H9 (cell line): ENCODE data around the gene ST6GAL2. TPM values are rescaled to one million over a fixed set of nuclear protein-coding genes. Genes with fewer than 3 reads are reported as not detected.

Experiments
- DNase-seq: peaks from one replicate; pipeline ENCODE4 v3.0.0-alpha.2; 2017
- H2AFZ ChIP-seq: one replicate; pipeline ENCODE4 v1.6.1; 2013; ENCODE audit warnings: mild to moderate bottlenecking, low read length, control low read depth, moderate library complexity
- H2AK5ac ChIP-seq: 2 replicates; pipeline ENCODE4 v1.6.1; 2013; ENCODE audit warnings: low read length, control low read depth, mixed read lengths; ENCODE audit not compliant: insufficient read length
- H2BK120ac ChIP-seq: one replicate; pipeline ENCODE4 v1.6.1; 2013; ENCODE audit warnings: low read depth, mild to moderate bottlenecking, low read length, control low read depth, inconsistent platforms; ENCODE audit not compliant: poor library complexity, severe bottlenecking
- H2BK12ac ChIP-seq: 2 replicates; pipeline ENCODE4 v1.6.1; 2013; ENCODE audit warnings: low read length, control low read depth, mixed read lengths, low read depth; ENCODE audit not compliant: insufficient read length
- H2BK15ac ChIP-seq: 2 replicates; pipeline ENCODE4 v1.6.1; 2013; ENCODE audit warnings: low read depth, low read length, control low read depth
- H2BK20ac ChIP-seq: one replicate; pipeline ENCODE4 v1.6.1; 2013; ENCODE audit warnings: low read depth, mild to moderate bottlenecking, low read length, control low read depth, inconsistent platforms; ENCODE audit not compliant: poor library complexity, severe bottlenecking
- H2BK5ac ChIP-seq: 2 replicates; pipeline ENCODE4 v1.6.1; 2013; ENCODE audit warnings: low read length, control low read depth, mixed read lengths; ENCODE audit not compliant: insufficient read length
- H3K14ac ChIP-seq: 2 replicates; pipeline ENCODE4 v1.6.1; 2013; ENCODE audit warnings: low read length, control low read depth; ENCODE audit not compliant: insufficient read depth
- H3K18ac ChIP-seq: 2 replicates; pipeline ENCODE4 v1.6.1; 2013; ENCODE audit warnings: low read depth, mild to moderate bottlenecking, mixed read lengths, low read length, control low read depth; ENCODE audit not compliant: insufficient read length
- H3K23ac ChIP-seq: 2 replicates; pipeline ENCODE4 v1.6.1; 2013; ENCODE audit warnings: low read length, control low read depth, mixed read lengths, low read depth; ENCODE audit not compliant: insufficient read length
- H3K23me2 ChIP-seq: 2 replicates; pipeline ENCODE4 v1.6.1; 2013; ENCODE audit warnings: low read depth, mild to moderate bottlenecking, mixed read lengths, low read length, control low read depth; ENCODE audit not compliant: insufficient read length, poor library complexity, severe bottlenecking
- H3K27ac ChIP-seq: 2 replicates; pipeline ENCODE4 v1.5.1; 2013; ENCODE audit warnings: low read length, control low read depth, mixed read lengths, low read depth; ENCODE audit not compliant: insufficient read length
- H3K27me3 ChIP-seq: 2 replicates; pipeline ENCODE4 v1.6.1; 2013; ENCODE audit warnings: low read length, control low read depth, inconsistent platforms; ENCODE audit not compliant: insufficient read depth
- H3K4ac ChIP-seq: 2 replicates; pipeline ENCODE4 v1.6.1; 2013; ENCODE audit warnings: low read depth, mild to moderate bottlenecking, control low read depth, inconsistent platforms, low read length, moderate library complexity
- H3K4me1 ChIP-seq: 2 replicates; pipeline ENCODE4 v1.6.1; 2013; ENCODE audit warnings: low read length, control low read depth, inconsistent platforms; ENCODE audit not compliant: insufficient read depth
- H3K4me2 ChIP-seq: 2 replicates; pipeline ENCODE4 v1.6.1; 2013; ENCODE audit warnings: low read length, control low read depth, mixed read lengths; ENCODE audit not compliant: insufficient read length, insufficient read depth
- H3K56ac ChIP-seq: 2 replicates; pipeline ENCODE4 v1.6.1; 2013; ENCODE audit warnings: low read depth, mild to moderate bottlenecking, mixed read lengths, low read length, control low read depth; ENCODE audit not compliant: insufficient read length
- H3K79me1 ChIP-seq: 2 replicates; pipeline ENCODE4 v1.6.1; 2013; ENCODE audit warnings: low read depth, mild to moderate bottlenecking, moderate library complexity, low read length, control low read depth, inconsistent platforms; ENCODE audit not compliant: insufficient read depth, poor library complexity, severe bottlenecking
- H3K79me2 ChIP-seq: 2 replicates; pipeline ENCODE4 v1.6.1; 2013; ENCODE audit warnings: low read length, control low read depth, inconsistent platforms; ENCODE audit not compliant: insufficient read depth
- H3K9ac ChIP-seq: 2 replicates; pipeline ENCODE4 v1.6.1; 2013; ENCODE audit warnings: low read length, control low read depth, mixed read lengths; ENCODE audit not compliant: insufficient read length; ENCODE audit errors: extremely low read depth
- H3K9me3 ChIP-seq: one replicate; pipeline ENCODE4 v1.6.1; 2013; ENCODE audit warnings: low read depth, low read length, inconsistent platforms; ENCODE audit not compliant: control insufficient read depth
- H3T11ph ChIP-seq: one replicate; pipeline ENCODE4 v1.6.1; 2013; ENCODE audit warnings: mild to moderate bottlenecking, low read length, control low read depth, inconsistent platforms
- H4K20me1 ChIP-seq: one replicate; pipeline ENCODE4 v1.6.1; 2013; ENCODE audit not compliant: control insufficient read depth, insufficient read length, insufficient read depth
- H4K5ac ChIP-seq: 2 replicates; pipeline ENCODE4 v1.6.1; 2013; ENCODE audit warnings: low read depth, mild to moderate bottlenecking, mixed read lengths, low read length, control low read depth; ENCODE audit not compliant: insufficient read length
- H4K8ac ChIP-seq: replicated peaks from 2 replicates; pipeline ENCODE4 v1.6.1; 2013; ENCODE audit warnings: low read length, control low read depth, mixed read lengths, low read depth; ENCODE audit not compliant: insufficient read length
- H4K91ac ChIP-seq: 2 replicates; pipeline ENCODE4 v1.6.1; 2013; ENCODE audit warnings: low read depth, mild to moderate bottlenecking, moderate library complexity, mixed read lengths, low read length, control low read depth; ENCODE audit not compliant: insufficient read length
- H3K27ac Mint-ChIP-seq, 3 experiments: 2 replicates in 2 of 3; 3 replicates in 1 of 3; pipeline ENCODE4 v1.8.0; 2020 to 2021; ENCODE audit warnings: mixed read lengths in 3 of 3, mild to moderate bottlenecking in 1 of 3, moderate library complexity in 1 of 3
- H3K27me3 Mint-ChIP-seq: 2 replicates; pipeline ENCODE4 v1.8.0; 2021; ENCODE audit warnings: low read depth, mild to moderate bottlenecking, moderate library complexity, mixed read lengths
- H3K36me3 Mint-ChIP-seq, 3 experiments: 2 replicates in 2 of 3; 3 replicates in 1 of 3; pipeline ENCODE4 v1.8.0; 2020 to 2021; ENCODE audit warnings: low read depth in 3 of 3, mixed read lengths in 3 of 3; ENCODE audit not compliant: insufficient read depth in 1 of 3
- H3K4me1 Mint-ChIP-seq, 2 experiments: 2 replicates each; pipeline ENCODE4 v1.8.0; 2020; ENCODE audit warnings: mixed read lengths in 2 of 2
- H3K4me3 Mint-ChIP-seq, 2 experiments: 2 replicates in 1 of 2; 3 replicates in 1 of 2; pipeline ENCODE4 v1.8.0; 2020 to 2021; ENCODE audit warnings: mild to moderate bottlenecking in 2 of 2, mixed read lengths in 2 of 2, moderate library complexity in 1 of 2
- H3K9me3 Mint-ChIP-seq, 2 experiments: 2 replicates in 1 of 2; 3 replicates in 1 of 2; pipeline ENCODE4 v1.8.0; 2020; ENCODE audit warnings: mild to moderate bottlenecking in 2 of 2, mixed read lengths in 2 of 2, moderate library complexity in 1 of 2
- WGBS: extraction: QIAGEN DNeasy Blood & Tissue Kit; methylation state at CpG from one replicate; pipeline ENCODE4 v1.1.7; 2013; ENCODE audit warnings: missing lambda C conversion rate, low lambda C conversion rate, mixed read lengths; ENCODE audit not compliant: insufficient read length; ENCODE audit errors: extremely low coverage; 5-methylcytosine and 5-hydroxymethylcytosine counted together
- total RNA-seq: library from RNA; stranded (reverse); gene quantifications from 2 replicates; pipeline ENCODE4 v1.2.1, GENCODE V29; 2021
- TF ChIP-seq, protein P1 (sequence below): fragments of 200-600 bp; sonication (generic); conservative IDR thresholded peaks from 3 replicates; pipeline ENCODE4 v1.8.0; 2021; ENCODE audit warnings: antibody characterized with exemption, mild to moderate bottlenecking

The ST6GAL2 gene
- total RNA-seq, 1 experiment from 2014 or later, result 7.6 TPM

DNA sequence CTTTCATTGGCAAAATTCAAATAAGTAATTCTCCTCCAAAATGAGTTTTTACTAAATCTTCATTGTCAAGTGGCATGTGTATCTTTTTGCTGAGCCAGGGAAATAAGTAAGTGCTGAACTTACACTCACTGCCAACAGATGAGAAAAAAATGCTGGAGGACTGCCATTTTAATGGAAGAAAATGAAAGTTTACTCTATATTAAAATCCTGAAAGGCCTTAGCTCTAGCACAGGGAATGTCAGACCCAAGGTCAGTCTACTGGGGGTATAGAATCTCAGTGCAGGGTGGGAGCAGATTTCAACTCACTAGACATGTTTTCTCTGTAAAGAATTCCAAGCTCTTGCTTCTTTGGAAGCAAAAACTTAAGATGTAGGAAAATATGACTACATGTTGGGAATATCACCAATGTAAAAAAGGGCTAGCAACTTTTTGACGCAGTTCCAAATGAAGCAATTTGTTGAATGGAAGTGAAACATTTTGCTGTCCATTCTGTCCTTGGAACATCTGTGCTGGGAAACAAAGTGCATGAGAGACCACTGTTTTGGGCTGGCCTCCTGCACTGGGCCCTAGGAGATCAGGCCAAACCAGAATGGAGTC, 127.0 kb downstream of the ST6GAL2 start:
- H3K36me3 Mint-ChIP-seq, result peaks cover 0 to 2% (median 0%) of the 10 kb centered on the region in 3 experiments; a peak in 1 of 7 replicates
- H4K8ac ChIP-seq, result no peak overlapping the region
- no peak overlapping the region for H3K9ac ChIP-seq
- H4K5ac ChIP-seq, result no peak overlapping the region
- no peak overlapping the region; a peak in 1 of 7 replicates for H3K27ac Mint-ChIP-seq
- no peak overlapping the region for H2AFZ ChIP-seq
- H3K23me2 ChIP-seq, result no peaks in the 10 kb centered on the region
- peaks cover 6% of the 10 kb centered on the region; the same call in 1 of the 2 replicates for H3K4me1 ChIP-seq
- H3K4me3 Mint-ChIP-seq, result no peak overlapping the region
- peaks cover 46 to 47% of the 10 kb centered on the region in 2 experiments for H3K4me1 Mint-ChIP-seq
- no peak overlapping the region for H2BK20ac ChIP-seq
- H3K27ac ChIP-seq, result no peak overlapping the region
- H3K27me3 ChIP-seq, result no peaks in the 10 kb centered on the region
- no peak overlapping the region for H3K56ac ChIP-seq
- no CpG with 5 or more reads among the region's 1 CpG for WGBS
- H2BK15ac ChIP-seq, result no peak overlapping the region
- no peak overlapping the region for H2AK5ac ChIP-seq
- H3K18ac ChIP-seq, result no peak overlapping the region
- H2BK120ac ChIP-seq, result no peak overlapping the region
- DNase-seq, result no peak
- H3K9me3 ChIP-seq, result no peaks in the 10 kb centered on the region
- H3K14ac ChIP-seq, result no peak overlapping the region
- H3K9me3 Mint-ChIP-seq, result peaks cover 0 to 15% of the 10 kb centered on the region in 2 experiments; a peak in 2 of 5 replicates
- H4K20me1 ChIP-seq, result no peaks in the 10 kb centered on the region
- H3K4ac ChIP-seq, result no peak overlapping the region
- H4K91ac ChIP-seq, result no peak overlapping the region
- H3K27me3 Mint-ChIP-seq, result no peaks in the 10 kb centered on the region; the same call in 1 of the 2 replicates
- no peak overlapping the region for H3T11ph ChIP-seq
- no peak overlapping the region for H3K23ac ChIP-seq
- no peaks in the 10 kb centered on the region for H3K79me2 ChIP-seq
- TF ChIP-seq, protein P1, sequence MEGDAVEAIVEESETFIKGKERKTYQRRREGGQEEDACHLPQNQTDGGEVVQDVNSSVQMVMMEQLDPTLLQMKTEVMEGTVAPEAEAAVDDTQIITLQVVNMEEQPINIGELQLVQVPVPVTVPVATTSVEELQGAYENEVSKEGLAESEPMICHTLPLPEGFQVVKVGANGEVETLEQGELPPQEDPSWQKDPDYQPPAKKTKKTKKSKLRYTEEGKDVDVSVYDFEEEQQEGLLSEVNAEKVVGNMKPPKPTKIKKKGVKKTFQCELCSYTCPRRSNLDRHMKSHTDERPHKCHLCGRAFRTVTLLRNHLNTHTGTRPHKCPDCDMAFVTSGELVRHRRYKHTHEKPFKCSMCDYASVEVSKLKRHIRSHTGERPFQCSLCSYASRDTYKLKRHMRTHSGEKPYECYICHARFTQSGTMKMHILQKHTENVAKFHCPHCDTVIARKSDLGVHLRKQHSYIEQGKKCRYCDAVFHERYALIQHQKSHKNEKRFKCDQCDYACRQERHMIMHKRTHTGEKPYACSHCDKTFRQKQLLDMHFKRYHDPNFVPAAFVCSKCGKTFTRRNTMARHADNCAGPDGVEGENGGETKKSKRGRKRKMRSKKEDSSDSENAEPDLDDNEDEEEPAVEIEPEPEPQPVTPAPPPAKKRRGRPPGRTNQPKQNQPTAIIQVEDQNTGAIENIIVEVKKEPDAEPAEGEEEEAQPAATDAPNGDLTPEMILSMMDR, result no peak
- H3K4me2 ChIP-seq, result no peak overlapping the region
- H3K79me1 ChIP-seq, result no peaks in the 10 kb centered on the region
- no peak overlapping the region for H2BK12ac ChIP-seq
- no peak overlapping the region for H2BK5ac ChIP-seq
